ENCODE measurements around the gene RNF169. TPM values are rescaled to one million over a fixed set of nuclear protein-coding genes. Genes with fewer than 3 reads are reported as not detected.

The RNF169 gene
- total and polyA plus RNA-seq, 2 of the 8 experiments (the other 6 are each of a cell fraction or from before 2014, with no cell fraction given), result 3.6 to 12.5 TPM

DNA sequence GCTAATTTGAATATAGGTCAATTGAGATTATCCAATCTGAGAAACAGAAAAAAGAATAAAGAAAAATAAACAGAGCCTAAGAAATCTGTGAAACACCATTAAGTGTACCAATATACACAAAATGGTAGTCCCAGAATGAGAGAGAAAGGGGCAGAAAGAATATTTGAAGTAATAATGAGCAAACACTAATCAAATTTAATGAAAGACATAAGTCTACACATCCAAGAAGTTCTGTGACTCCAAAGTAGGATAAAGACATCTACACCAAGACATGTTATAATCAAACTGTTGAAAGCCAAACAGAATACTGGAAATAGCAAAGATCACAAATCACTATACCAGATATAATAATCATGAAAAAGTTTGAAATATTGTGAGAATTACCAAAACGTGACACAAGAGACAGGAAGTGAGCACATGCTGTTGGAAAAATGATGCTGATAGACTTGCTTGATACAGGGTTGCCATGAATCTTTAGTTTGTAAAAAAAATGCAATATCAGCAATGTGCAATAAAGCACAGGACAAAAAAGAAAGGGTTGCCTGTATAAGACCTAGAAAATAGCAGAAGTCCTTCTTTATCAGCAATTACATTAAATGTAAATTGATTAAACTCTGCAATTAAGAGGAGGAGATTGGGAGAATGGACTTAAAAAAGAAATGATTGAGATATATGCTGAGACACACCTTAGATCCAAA, 75.8 kb downstream of the RNF169 start:
- Histone ChIP-seq H3K56ac (replicated peaks; ENCODE audit: insufficient read length, low read depth, low read length) (no peak overlapping the region), H4K5ac (ENCODE audit: insufficient read length, low read depth, low read length) (no peak overlapping the region), H3K79me1 (ENCODE audit: low read depth, low read length) (no peaks in the 10 kb centered on the region; the same call in 1 of the 2 replicates), H3K14ac (ENCODE audit: insufficient read length) (no peak overlapping the region), H4K91ac (replicated peaks; ENCODE audit: insufficient read length, low read length) (no peak overlapping the region), H3K23ac (ENCODE audit: insufficient read length) (no peak overlapping the region), H3K27me3 (replicated peaks in 1 of 4; ENCODE audit: control insufficient read depth in 3 of 4, extremely low read depth in 1 of 4, insufficient read depth in 3 of 4, low read length in 3 of 4) (no peaks in the 10 kb centered on the region), H3K27ac (ENCODE audit: low read depth, low read length) (no peak overlapping the region), H3K9me3 (ENCODE audit: insufficient read depth in 2 of 2, low read depth in 1 of 2, low read length in 1 of 2) (peaks cover 29 to 30% of the 10 kb centered on the region in 2 experiments), H2BK12ac (ENCODE audit: low read depth, low read length) (no peak overlapping the region), H2AFZ (ENCODE audit: low read length) (no peak overlapping the region), H4K8ac (ENCODE audit: extremely low read depth, insufficient read depth, low read length) (no peak overlapping the region), H3K36me3 (ENCODE audit: control insufficient read depth in 2 of 4, insufficient read depth in 4 of 4, low read length in 3 of 4) (peaks cover 0 to 29% (median 1%) of the 10 kb centered on the region in 4 experiments; a peak in 4 of 8 replicates), H3K9ac (replicated peaks in 1 of 4; ENCODE audit: extremely low read depth in 1 of 4, low read depth in 3 of 4, low read length in 3 of 4) (no peak overlapping the region), H2BK15ac (ENCODE audit: low read length) (no peak overlapping the region), H3K23me2 (ENCODE audit: low read depth, low read length) (no peaks in the 10 kb centered on the region), H3K4me1 (replicated peaks in 1 of 4; ENCODE audit: control insufficient read depth in 3 of 4, insufficient read depth in 4 of 4, low read length in 3 of 4) (no peaks in the 10 kb centered on the region), H3K18ac (ENCODE audit: extremely low read depth, low read length) (no peak overlapping the region), H2BK20ac (ENCODE audit: low read length) (no peak overlapping the region), H3K4me3 (ENCODE audit: extremely low read depth in 1 of 4, insufficient read depth in 2 of 4, low read depth in 3 of 4, low read length in 4 of 4) (no peak overlapping the region), H4K20me1 (replicated peaks in 1 of 2; ENCODE audit: control insufficient read depth in 1 of 2, insufficient read depth in 2 of 2, low read length in 2 of 2) (no peaks in the 10 kb centered on the region), H3K79me2 (ENCODE audit: control insufficient read depth in 1 of 2, insufficient read depth in 2 of 2, low read length in 2 of 2) (no peaks in the 10 kb centered on the region), H2BK120ac (replicated peaks; ENCODE audit: low read depth, low read length) (no peak overlapping the region), H3K4ac (replicated peaks; ENCODE audit: insufficient read length, low read depth, low read length) (no peak overlapping the region), H3K4me2 (ENCODE audit: insufficient read depth in 1 of 2, low read depth in 2 of 2, low read length in 2 of 2) (no peak overlapping the region), H2AK5ac (ENCODE audit: low read depth, low read length) (no peak overlapping the region), H2BK5ac (ENCODE audit: low read depth, low read length) (no peak overlapping the region)
- no peak for DNase-seq (ENCODE audit: low read depth in 1 of 2, low spot score in 2 of 2)
- 92% methylated on average over 1 of the region's 1 CpG; no CpG with 5 or more reads in 1 of the 2 experiments for WGBS, 2 experiments (ENCODE audit: extremely low coverage in 1 of 2, insufficient coverage in 1 of 2, insufficient read length in 1 of 2, insufficient replicate concordance in 2 of 2, low coverage in 1 of 2, low lambda C conversion rate in 2 of 2, missing lambda C conversion rate in 1 of 2)
- CTCF ChIA-PET (ENCODE audit: partially characterized antibody), result no interaction called here
- TF ChIP-seq MAFK (IDR thresholded peaks at IDR 0.05; ENCODE audit: low read depth, low read length) (0 out of 2 replicates have a peak, but pooled peaks have one; percentile 18), TCF12 (IDR thresholded peaks at IDR 0.05; ENCODE audit: low read depth, low read length) (no peak)
- POLR2A ChIA-PET (ENCODE audit: partially characterized antibody), result no interaction called here
- no peak for FAIRE-seq

Measured in H1 (cell line).